Jurkat, Clone E6-1 (cell line): ENCODE measurements around the gene ERMARD. TPM values are rescaled to one million over a fixed set of nuclear protein-coding genes. Genes with fewer than 3 reads are reported as not detected.

Source experiments
- DNase-seq: peaks from one replicate; pipeline ENCODE4 v3.0.0-alpha.2; 2011; ENCODE audit warnings: low read depth, low spot score
- H3K4me3 ChIP-seq: 2 replicates; pipeline ENCODE4 v1.5.1; 2011; ENCODE audit warnings: mild to moderate bottlenecking, low read length, control low read depth, moderate library complexity
- polyA plus RNA-seq: library from polyadenylated mRNA; unstranded; fragments of >200 nt; gene quantifications from one replicate; pipeline ENCODE4 v1.2.1, GENCODE V29; 2012; ENCODE audit warnings: missing spikeins; ENCODE audit not compliant: insufficient read length, insufficient read depth

Gene ERMARD
- 18.6 TPM for polyA plus RNA-seq

DNA sequence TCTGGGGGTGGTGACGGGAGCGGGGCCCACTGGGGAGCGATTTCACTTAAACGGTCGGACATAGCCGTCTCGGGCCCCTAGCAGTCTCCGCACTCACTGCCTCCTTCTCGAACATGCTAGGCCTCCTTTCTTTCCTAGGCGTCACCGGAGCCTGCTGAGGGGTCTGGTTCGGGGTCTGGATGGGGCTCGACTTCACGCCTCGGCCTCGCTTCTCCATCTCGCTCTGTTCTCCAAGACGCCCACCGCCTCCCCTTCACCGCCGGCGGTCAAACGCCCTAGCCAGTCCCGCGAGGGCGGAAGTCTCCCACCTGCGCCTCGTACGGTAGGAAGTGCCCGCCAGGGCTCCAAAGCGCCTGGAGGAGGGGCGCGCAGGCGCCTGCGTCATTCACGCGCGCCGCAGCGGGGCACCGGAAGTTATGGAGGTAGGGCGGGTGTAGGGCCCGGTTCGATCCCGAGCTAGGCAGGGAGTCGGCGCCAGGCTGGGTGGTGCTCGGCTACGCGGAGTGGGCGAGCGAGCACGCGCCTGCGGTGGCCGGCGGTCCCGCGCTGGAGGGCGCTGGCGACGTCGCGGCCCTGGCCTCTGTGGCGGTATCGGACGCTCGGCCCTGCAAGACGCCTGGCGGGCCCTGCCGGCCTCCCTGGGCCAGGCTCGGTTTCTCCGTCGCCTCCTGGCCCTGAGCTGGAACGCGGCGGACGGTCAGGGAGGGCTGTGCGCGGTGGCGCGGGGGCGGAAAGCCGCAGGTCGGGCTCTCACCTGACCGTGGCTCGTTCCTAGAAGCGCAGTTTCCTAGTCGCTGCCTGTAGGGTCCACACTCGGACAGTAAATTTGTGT lies at the start of gene ERMARD, which contains the start of gene DYNLT2:
Gene ERMARD (plus strand): TSS at position 381 of the 832 bp plus-strand sequence. CDS start 36 bp downstream, at position 417.
Gene DYNLT2 (minus strand): TSS at position 331 of the 832 bp plus-strand sequence. CDS start 114 bp downstream, at position 217.
- H3K4me3 ChIP-seq, result peak within 1 kb of the TSS; percentile 89
- DNase-seq, result peak; percentile 89

DNA sequence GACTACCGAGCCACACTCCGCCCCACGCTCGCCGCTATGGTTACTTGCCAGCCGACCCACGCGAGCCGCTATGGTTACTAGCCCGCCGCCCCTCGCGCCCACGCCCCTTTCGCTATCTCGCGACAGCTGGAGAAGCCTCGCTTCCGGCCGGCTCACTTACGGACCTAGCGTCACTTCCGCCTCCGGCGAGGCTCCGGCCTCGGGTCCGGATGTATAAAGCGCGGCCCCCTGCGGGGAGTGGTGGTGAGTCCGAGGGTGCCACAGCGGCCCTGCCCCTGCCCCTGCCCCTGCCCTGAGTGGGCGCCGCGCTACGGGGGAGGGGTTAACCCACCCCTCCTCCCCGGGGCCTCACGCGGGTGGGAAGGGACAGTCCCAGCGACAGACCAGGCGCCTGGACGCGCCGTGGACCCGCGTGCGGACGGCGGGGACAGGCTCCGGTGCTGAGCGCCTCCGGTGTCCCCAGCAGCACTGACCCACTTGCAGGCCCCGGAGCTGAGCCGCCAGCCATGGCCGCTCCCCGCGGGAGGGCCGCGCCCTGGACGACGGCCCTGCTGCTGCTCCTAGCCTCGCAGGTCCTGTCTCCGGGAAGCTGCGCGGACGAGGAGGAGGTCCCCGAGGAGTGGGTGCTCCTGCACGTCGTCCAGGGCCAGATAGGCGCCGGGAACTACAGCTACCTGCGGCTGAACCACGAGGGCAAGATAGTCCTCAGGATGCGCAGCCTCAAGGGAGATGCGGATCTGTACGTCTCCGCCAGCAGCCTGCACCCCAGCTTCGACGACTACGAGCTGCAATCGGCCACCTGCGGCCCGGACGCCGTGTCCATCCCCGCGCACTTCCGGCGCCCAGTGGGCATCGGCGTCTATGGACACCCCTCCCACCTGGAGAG lies 49.2 kb upstream of the ERMARD start, which contains the start of the genes C6orf120 and WDR27:
Gene C6orf120 (plus strand): TSS at position 173 of the 886 bp plus-strand sequence. CDS start 334 bp downstream, at position 507.
Gene WDR27 (minus strand): TSS at position 76 of the 886 bp plus-strand sequence. CDS start 13,024 bp downstream, outside the sequence.
- H3K4me3 ChIP-seq, result peak within 1 kb of the TSS; percentile 84

DNA sequence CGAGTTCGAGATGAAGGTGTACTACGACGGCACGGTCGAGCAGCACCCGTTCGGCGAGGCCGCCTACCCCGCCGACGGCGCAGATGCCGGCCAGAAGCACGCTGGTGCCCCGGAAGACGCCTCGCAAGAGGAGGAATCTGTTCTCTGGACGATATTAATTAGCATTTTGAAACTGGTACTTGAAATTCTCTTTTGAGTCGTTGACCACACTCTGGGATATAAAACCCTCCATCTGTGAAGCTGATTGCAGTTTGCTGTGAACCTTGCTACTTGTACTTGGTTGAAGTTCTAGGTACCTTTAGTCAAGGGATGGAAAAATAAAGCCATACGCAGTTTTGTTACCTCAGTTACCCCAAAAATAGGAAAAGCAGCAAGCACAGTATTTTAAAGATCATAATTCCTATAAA lies 48.6 kb upstream of the ERMARD start:
- peak overlapping the region; percentile 84 for H3K4me3 ChIP-seq
- no peak for DNase-seq

More for the DNA sequence above, 49.2 kb upstream of the ERMARD start, which contains the start of the genes C6orf120 and WDR27:
- peak; percentile 85 for DNase-seq

- H3K4me3 ChIP-seq, result no peak overlapping the region
- no peak for DNase-seq
These were observed 43.6 kb upstream of the ERMARD start for GRCh38 chr6:169707772-169708171.

- H3K4me3 ChIP-seq, result no peak overlapping the region
- no peak for DNase-seq
These were observed 42.1 kb upstream of the ERMARD start for GRCh38 chr6:169709293-169709692.

GRCh38 chr6:169710009-169710408 lies 41.4 kb upstream of the ERMARD start:
- H3K4me3 ChIP-seq, result no peak overlapping the region
- DNase-seq, result no peak

DNA sequence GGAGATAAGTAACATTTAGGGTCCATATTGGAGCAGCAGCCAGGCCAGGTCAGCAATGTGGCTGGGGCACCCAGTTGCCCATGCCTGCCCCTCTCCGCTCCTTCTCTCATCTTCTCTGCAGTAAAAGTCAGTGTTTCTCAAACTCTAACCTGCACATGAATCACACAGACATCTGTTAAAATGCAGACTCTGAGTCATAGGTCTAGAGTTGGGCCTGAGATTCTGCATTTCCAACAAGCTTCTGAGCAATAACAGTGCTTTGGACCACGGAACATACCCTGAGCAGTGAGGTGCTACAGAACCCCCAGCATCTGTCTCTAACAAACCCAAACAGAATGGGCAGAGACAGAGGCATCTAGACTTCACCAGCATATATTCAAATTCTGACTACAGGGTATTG lies 37.2 kb upstream of the ERMARD start:
- no peak overlapping the region for H3K4me3 ChIP-seq
- DNase-seq, result no peak

DNA sequence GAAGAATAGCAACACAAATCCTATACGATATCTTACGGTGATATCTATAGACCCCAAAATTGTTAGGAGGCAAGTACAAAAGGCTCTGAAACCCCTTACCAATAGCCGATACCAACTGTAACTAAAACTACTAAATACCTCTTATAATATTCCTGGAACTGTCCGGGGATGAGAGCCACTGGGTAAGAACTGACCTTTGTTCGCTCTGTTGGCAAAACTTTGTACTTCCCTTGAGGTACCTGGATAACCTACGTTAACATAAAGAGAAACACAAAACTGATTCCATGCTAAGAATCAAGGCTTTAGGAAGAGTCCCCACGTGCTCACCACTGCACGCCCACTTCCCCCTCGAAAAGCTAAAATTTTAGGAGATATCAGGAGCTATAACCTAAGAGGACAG lies 36.8 kb upstream of the ERMARD start:
- DNase-seq, result no peak
- no peak overlapping the region for H3K4me3 ChIP-seq

DNA sequence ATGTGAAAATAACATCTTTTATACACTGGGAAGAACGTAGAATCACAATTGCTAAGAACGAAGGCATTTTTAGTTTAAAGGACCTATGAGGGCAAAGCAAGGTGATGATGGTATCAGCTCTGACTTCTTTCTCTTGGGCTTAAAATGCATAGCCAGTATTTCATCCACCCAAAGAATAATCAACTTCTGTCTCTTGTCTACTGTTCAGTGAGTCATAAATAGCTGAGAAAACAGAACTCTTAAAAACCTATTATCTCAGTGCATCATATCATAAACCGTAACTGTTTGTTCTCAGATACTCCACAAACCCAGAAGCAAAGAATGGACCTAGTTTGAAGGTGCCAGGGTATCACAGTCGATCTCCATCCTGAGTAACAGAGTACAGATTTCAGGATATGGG lies 32.3 kb upstream of the ERMARD start:
- no peak overlapping the region for H3K4me3 ChIP-seq
- DNase-seq, result no peak

DNA sequence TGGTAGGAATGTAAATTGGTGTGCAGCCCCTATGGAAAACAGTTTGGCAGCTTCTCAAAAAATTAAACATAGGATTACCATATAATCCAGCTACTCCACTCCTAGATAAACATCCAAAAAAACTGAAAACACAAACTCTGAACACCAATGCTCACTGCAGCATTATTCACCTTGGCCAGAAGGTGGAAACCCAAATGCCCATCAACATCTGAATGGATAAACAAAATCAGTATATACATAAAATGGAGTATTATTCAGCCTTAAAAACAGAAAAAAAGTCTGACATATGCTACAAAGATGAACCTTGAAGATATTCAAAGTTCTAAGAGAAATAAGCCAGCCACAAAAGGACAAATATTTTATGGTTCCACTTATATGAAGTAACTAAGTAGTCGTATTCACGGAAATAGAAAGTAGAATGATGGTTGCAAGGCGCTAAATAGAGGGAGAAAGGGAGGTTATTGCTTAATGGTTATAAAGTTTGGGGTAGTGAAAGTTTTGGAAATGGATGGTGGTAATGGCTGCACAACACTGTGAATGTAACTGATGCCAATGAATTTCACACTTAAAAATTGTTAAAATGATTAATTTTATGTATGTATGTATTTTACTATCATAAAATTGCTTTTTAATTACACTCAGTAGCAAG lies 31.1 kb upstream of the ERMARD start:
- H3K4me3 ChIP-seq, result no peak overlapping the region
- no peak for DNase-seq

GRCh38 chr6:169722362-169723199 lies 28.8 kb upstream of the ERMARD start:
- peak overlapping the region; percentile 55 for H3K4me3 ChIP-seq
- DNase-seq, result no peak

GRCh38 chr6:169723200-169723909 lies 28.1 kb upstream of the ERMARD start:
- peak overlapping the region; percentile 55 for H3K4me3 ChIP-seq
- DNase-seq, result peak; percentile 55

DNA sequence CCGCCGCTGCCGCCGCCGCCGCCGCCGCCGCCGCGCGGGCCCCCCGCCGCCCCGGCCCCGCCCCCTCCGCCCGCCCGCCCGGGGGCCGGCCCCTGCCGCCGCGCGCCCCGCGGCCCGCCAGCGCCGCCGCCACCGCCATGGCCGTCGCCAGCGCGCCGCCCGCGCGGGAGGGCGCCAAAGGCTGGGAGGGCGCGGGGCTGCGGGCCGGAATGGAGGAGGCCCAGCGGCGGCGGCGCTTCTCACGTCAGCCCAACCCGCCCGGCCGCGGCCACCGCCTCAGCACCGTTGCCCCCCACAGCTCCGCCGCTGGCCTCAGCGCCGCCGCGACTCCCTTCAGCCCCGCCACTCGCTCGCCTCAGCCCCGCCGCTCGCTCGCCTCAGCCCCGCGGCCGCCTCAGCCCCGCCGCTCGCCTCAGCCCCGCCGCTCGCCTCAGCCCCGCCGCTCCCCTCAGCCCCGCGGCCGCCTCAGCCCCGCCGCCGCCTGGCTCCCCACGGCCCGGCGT lies 27.4 kb upstream of the ERMARD start:
- DNase-seq, result no peak
- H3K4me3 ChIP-seq, result peak overlapping the region; percentile 36

GRCh38 chr6:169724494-169725124 lies 26.8 kb upstream of the ERMARD start, which contains the start of gene PHF10:
PHF10 (minus strand) TSS chr6:169724500; CDS start chr6:169723931, 569 bp downstream.
- DNase-seq, result peak; percentile 45
- H3K4me3 ChIP-seq, result peak within 1 kb of the TSS; percentile 60

GRCh38 chr6:169725125-169726048 lies 26.0 kb upstream of the ERMARD start:
- DNase-seq, result no peak
- peak overlapping the region; percentile 60 for H3K4me3 ChIP-seq

DNA sequence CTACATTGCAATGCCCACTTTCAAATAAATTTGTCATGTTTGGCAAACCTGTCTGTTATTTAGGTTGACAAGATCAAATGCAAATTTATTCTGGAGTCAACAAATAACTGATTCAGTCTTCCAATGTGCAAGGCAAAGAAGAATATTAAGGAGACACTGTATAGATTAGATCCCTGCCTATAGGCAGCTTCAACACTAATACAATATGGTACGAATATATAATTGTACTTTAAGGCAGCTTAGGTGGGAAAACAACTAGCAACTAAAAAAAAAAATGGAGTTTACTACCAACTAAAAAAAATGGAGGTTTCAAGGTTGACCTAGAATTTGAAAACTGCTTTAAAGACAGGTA lies 25.4 kb upstream of the ERMARD start:
- DNase-seq, result no peak

More for the DNA sequence above, 25.4 kb upstream of the ERMARD start:
- H3K4me3 ChIP-seq, result no peak overlapping the region
